Neural cell (in vitro differentiated cells): ENCODE measurements around the gene SLC2A8. TPM values are rescaled to one million over a fixed set of nuclear protein-coding genes. Genes with fewer than 3 reads are reported as not detected.
A peak's percentile ranks its signal among the peaks of the same experiment; 100 is the strongest.

ENCODE experiments used
- H2AFZ ChIP-seq: fragments of 200-600, 300-800 bp; sonication (generic), shearing (Covaris generic); 2 replicates; pipeline ENCODE4 v1.6.0; 2014; ENCODE audit warnings: low read depth, mild to moderate bottlenecking, antibody characterized with exemption, low read length, moderate library complexity
- H3F3A ChIP-seq: fragments of 200-600 bp; shearing (Covaris generic); 2 replicates; pipeline ENCODE4 v1.6.1; 2016; ENCODE audit warnings: mild to moderate bottlenecking, moderate library complexity, mixed read lengths, antibody characterized with exemption, low read length; ENCODE audit not compliant: insufficient read depth, poor library complexity, severe bottlenecking
- H3K27ac ChIP-seq: fragments of 200-600, 300-800 bp; sonication (generic), shearing (Covaris generic); 2 replicates; pipeline ENCODE4 v1.5.1; 2014; ENCODE audit warnings: mild to moderate bottlenecking, low read length, moderate library complexity
- H3K27me3 ChIP-seq: fragments of 300-800, 200-600 bp; sonication (generic), shearing (Covaris generic); 2 replicates; pipeline ENCODE4 v1.6.0; 2014; ENCODE audit warnings: mild to moderate bottlenecking, low read depth, low read length, moderate library complexity; ENCODE audit not compliant: insufficient read depth
- H3K36me3 ChIP-seq: fragments of 300-800, 200-600 bp; sonication (generic), shearing (Covaris generic); 2 replicates; pipeline ENCODE4 v1.5.1; 2014; ENCODE audit warnings: mild to moderate bottlenecking, antibody characterized with exemption, low read length, moderate library complexity; ENCODE audit not compliant: insufficient read depth
- H3K4me2 ChIP-seq: fragments of 300-800, 200-600 bp; sonication (generic), shearing (Covaris generic); 2 replicates; pipeline ENCODE4 v1.6.0; 2014; ENCODE audit warnings: mild to moderate bottlenecking, low read length
- H3K4me3 ChIP-seq: fragments of 300-800, 200-600 bp; sonication (generic), shearing (Covaris generic); 2 replicates; pipeline ENCODE4 v1.5.1; 2014; ENCODE audit warnings: mild to moderate bottlenecking, low read length, moderate library complexity
- H3K79me2 ChIP-seq: fragments of 200-600 bp; shearing (Covaris generic); replicated peaks from 2 replicates; pipeline ENCODE4 v1.6.0; 2014; ENCODE audit warnings: mild to moderate bottlenecking, low read length, moderate library complexity; ENCODE audit not compliant: insufficient read depth
- H3K9ac ChIP-seq: fragments of 300-800, 200-600 bp; sonication (generic), shearing (Covaris generic); 2 replicates; pipeline ENCODE4 v1.6.1; 2016; ENCODE audit warnings: mild to moderate bottlenecking, low read length, mixed read lengths
- H3K9me2 ChIP-seq: fragments of 200-600 bp; shearing (Covaris generic); 2 replicates; pipeline ENCODE4 v1.6.1; 2016; ENCODE audit warnings: mild to moderate bottlenecking, low read length, mixed read lengths; ENCODE audit not compliant: insufficient read depth
- H3K9me3 ChIP-seq: fragments of 200-600, 300-800 bp; sonication (generic), shearing (Covaris generic); 2 replicates; pipeline ENCODE4 v1.6.1; 2016; ENCODE audit warnings: mild to moderate bottlenecking, mixed run types, low read length, moderate library complexity, mixed read lengths
- H4K20me1 ChIP-seq: fragments of 200-600 bp; shearing (Covaris generic); 2 replicates; pipeline ENCODE4 v1.6.1; 2016; ENCODE audit warnings: mild to moderate bottlenecking, mixed run types; ENCODE audit not compliant: insufficient read depth
- EP300 ChIP-seq: fragments of 450-650 bp; conservative IDR thresholded peaks from 2 replicates; pipeline ENCODE4 v1.6.1; 2014; ENCODE audit warnings: antibody characterized with exemption, mild to moderate bottlenecking, moderate library complexity; ENCODE audit not compliant: poor library complexity, severe bottlenecking
- EZH2 ChIP-seq: fragments of 200-600, 300-800 bp; shearing (Covaris generic), sonication (generic); IDR thresholded peaks from 2 replicates; pipeline ENCODE4 v1.6.1; 2014; ENCODE audit warnings: antibody characterized with exemption, low read length, borderline replicate concordance, mild to moderate bottlenecking; ENCODE audit not compliant: insufficient read depth, poor library complexity, severe bottlenecking
- MXI1 ChIP-seq: fragments of 450-650 bp; conservative IDR thresholded peaks from 2 replicates; pipeline ENCODE4 v1.6.1; 2014; ENCODE audit warnings: antibody characterized with exemption, mild to moderate bottlenecking; ENCODE audit not compliant: poor library complexity, severe bottlenecking
- POLR2AphosphoS5 ChIP-seq: IDR thresholded peaks from 2 replicates; pipeline ENCODE4 v1.6.1; 2012
- RAD21 ChIP-seq: fragments of 450-650 bp; conservative IDR thresholded peaks from 2 replicates; pipeline ENCODE4 v1.6.1; 2014; ENCODE audit warnings: antibody characterized with exemption, mild to moderate bottlenecking, moderate library complexity
- REST ChIP-seq: IDR thresholded peaks from 2 replicates; pipeline ENCODE4 v1.6.1; 2012; ENCODE audit warnings: borderline replicate concordance
- SMC3 ChIP-seq: fragments of 450-650 bp; conservative IDR thresholded peaks from 2 replicates; pipeline ENCODE4 v1.6.1; 2014; ENCODE audit warnings: antibody characterized with exemption, mild to moderate bottlenecking, moderate library complexity; ENCODE audit not compliant: poor library complexity
- TAF1 ChIP-seq: IDR thresholded peaks from 2 replicates; pipeline ENCODE4 v1.6.1; 2012; ENCODE audit warnings: low read depth
- polyA plus RNA-seq: library from polyadenylated mRNA; depleted of rRNA; stranded (reverse); fragments of >200 nt; gene quantifications from 2 replicates; pipeline ENCODE4 v1.2.3, GENCODE V29; 2014
- TF ChIP-seq, protein P1 (sequence below): fragments of 450-650 bp; IDR thresholded peaks from 2 replicates; pipeline ENCODE4 v1.5.1; 2014; ENCODE audit warnings: antibody characterized with exemption, mild to moderate bottlenecking, moderate library complexity; ENCODE audit not compliant: poor library complexity, severe bottlenecking

Gene SLC2A8
- polyA plus RNA-seq, 1 donor from 2014 or later = 10.2 TPM

GRCh38 chr9:127423934-127424675 is 27.1 kb downstream of the SLC2A8 start, which contains the start of gene ZNF79 (continued):
- TF ChIP-seq, protein P1, sequence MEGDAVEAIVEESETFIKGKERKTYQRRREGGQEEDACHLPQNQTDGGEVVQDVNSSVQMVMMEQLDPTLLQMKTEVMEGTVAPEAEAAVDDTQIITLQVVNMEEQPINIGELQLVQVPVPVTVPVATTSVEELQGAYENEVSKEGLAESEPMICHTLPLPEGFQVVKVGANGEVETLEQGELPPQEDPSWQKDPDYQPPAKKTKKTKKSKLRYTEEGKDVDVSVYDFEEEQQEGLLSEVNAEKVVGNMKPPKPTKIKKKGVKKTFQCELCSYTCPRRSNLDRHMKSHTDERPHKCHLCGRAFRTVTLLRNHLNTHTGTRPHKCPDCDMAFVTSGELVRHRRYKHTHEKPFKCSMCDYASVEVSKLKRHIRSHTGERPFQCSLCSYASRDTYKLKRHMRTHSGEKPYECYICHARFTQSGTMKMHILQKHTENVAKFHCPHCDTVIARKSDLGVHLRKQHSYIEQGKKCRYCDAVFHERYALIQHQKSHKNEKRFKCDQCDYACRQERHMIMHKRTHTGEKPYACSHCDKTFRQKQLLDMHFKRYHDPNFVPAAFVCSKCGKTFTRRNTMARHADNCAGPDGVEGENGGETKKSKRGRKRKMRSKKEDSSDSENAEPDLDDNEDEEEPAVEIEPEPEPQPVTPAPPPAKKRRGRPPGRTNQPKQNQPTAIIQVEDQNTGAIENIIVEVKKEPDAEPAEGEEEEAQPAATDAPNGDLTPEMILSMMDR = no peak

DNA sequence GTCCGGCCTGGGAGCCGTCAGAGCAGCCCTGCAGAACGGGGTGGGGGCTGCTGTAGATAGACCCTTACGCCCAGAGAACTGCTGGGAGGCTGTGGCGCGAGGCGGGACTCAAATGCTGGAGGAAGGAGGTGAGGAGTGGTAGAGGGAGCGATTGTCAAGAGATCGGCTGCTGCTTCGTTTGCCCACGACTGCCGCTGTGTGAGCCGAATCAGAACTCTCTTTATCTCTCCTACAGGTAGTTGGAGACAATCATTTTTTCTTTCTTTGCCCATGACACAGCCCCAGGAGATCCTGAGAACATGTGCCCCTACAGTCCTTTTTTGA is 27.7 kb downstream of the SLC2A8 start:
- Histone ChIP-seq H2AFZ (peak overlapping the region; percentile 67), H3K36me3 (no peaks in the 10 kb centered on the region), H3K79me2 (peaks cover 15% of the 10 kb centered on the region), H3K27ac (peak overlapping the region; percentile 94), H3K9ac (peak overlapping the region; percentile 83), H3K27me3 (no peaks in the 10 kb centered on the region), H3K9me3 (no peaks in the 10 kb centered on the region), H3F3A (no peaks in the 10 kb centered on the region), H3K4me2 (peak overlapping the region; percentile 76), H3K4me3 (peak overlapping the region; percentile 70), H4K20me1 (no peaks in the 10 kb centered on the region), H3K9me2 (no peaks in the 10 kb centered on the region)
- no peak for TF ChIP-seq MXI1
- TF ChIP-seq, protein P1 = peak; percentile 26
- TF ChIP-seq SMC3 = peak; percentile 30

GRCh38 chr9:127426756-127427155 is 29.8 kb downstream of the SLC2A8 start:
- peaks cover 15% of the 10 kb centered on the region for H3K79me2 ChIP-seq
- no peaks in the 10 kb centered on the region for H3F3A ChIP-seq
- no peaks in the 10 kb centered on the region for H4K20me1 ChIP-seq
- H3K9ac ChIP-seq = no peak overlapping the region
- no peaks in the 10 kb centered on the region for H3K27me3 ChIP-seq
- no peak overlapping the region for H3K4me2 ChIP-seq
- no peaks in the 10 kb centered on the region for H3K9me3 ChIP-seq
- H3K36me3 ChIP-seq = no peaks in the 10 kb centered on the region
- no peak overlapping the region for H3K4me3 ChIP-seq
- TF ChIP-seq, protein P1 = no peak
- no peak for TF ChIP-seq MXI1
- TF ChIP-seq TAF1 = no peak
- no peak for TF ChIP-seq POLR2AphosphoS5
- no peak for TF ChIP-seq SMC3
- TF ChIP-seq EZH2 = no peak
- TF ChIP-seq REST = no peak
- no peak for TF ChIP-seq EP300
- no peak for TF ChIP-seq RAD21
- no peaks in the 10 kb centered on the region for H3K9me2 ChIP-seq
- H2AFZ ChIP-seq = no peak overlapping the region
- no peak overlapping the region for H3K27ac ChIP-seq
